Pancreas (tissue), 10 donors: Measurements from ENCODE around the gene IL12RB2. TPM values are rescaled to one million over a fixed set of nuclear protein-coding genes. Genes with fewer than 3 reads are reported as not detected.
"Not testable (repeated sequence)": the region's sequence is repeated elsewhere in the genome, so short reads cannot be mapped to it uniquely, and the experiment has no call there.

Experiments used
- ATAC-seq, 4 donors: fragments of 200-7000 bp; cut with Tn5 transposase; one replicate each; pipeline versions ENCODE4 v1.8.0 to v1.9.1; 2020; ENCODE audit warnings: mild to moderate bottlenecking in 4 of 4, moderate library complexity in 4 of 4
- DNase-seq, 6 donors: peaks; one replicate each; pipeline ENCODE4 v3.0.0-alpha.2; 2020
- FAIRE-seq: peaks from 2 replicates; lab custom pipeline; 2012; peaks lifted over from hg19 to GRCh38; lab: Jason Lieb, UNC
- H3K27ac ChIP-seq, 4 donors: fragments of 200-600 bp; sonication (generic); 1 replicate in 3 of 4; 2 replicates in 1 of 4; pipeline versions ENCODE4 v1.5.0 to v1.8.0; 2020
- H3K27me3 ChIP-seq, 4 donors: fragments of 200-600 bp; one replicate each; pipeline ENCODE4 v1.8.0; 2021
- H3K36me3 ChIP-seq, 3 donors: fragments of 200-600 bp; sonication (generic) in 1 of 3; one replicate each; pipeline versions ENCODE4 v1.5.0 to v1.8.0; 2020 to 2021
- H3K4me1 ChIP-seq, 3 donors: fragments of 200-600 bp; one replicate each; pipeline ENCODE4 v1.8.0; 2021
- H3K4me3 ChIP-seq, 4 donors: fragments of 200-600 bp; sonication (generic) in 2 of 4; one replicate each; pipeline versions ENCODE4 v1.5.0 to v1.8.0; 2020 to 2021
- H3K9me3 ChIP-seq, 4 donors: fragments of 200-600 bp; one replicate each; pipeline ENCODE4 v1.8.0; 2021
- WGBS, 2 donors: extraction: QIAGEN DNeasy Blood & Tissue Kit; methylation state at CpG; one replicate each; pipeline ENCODE4 v1.1.7; 2013; 5-methylcytosine and 5-hydroxymethylcytosine counted together
- intact Hi-C, 3 donors: fragments of 100-400 bp; cut with DNase I; formaldehyde crosslinking; loops; one replicate each; pipeline versions ENCODE4 v1.11.1 to v1.14.2; 2022
- polyA plus RNA-seq, 2 donors: library from polyadenylated mRNA; stranded (reverse); fragments of 200-250 nt; gene quantifications; one replicate each; pipeline ENCODE4 v1.2.3, GENCODE V29; 2013
- total RNA-seq, 6 donors: library from RNA; stranded (reverse); fragmentation: NEBNext Ultra II Directional in 4 of 6; extraction: Animal tissue kit (Norgen Biotek cat#: 25700) in 4 of 6; gene quantifications; one replicate each; pipeline versions ENCODE4 v1.2.1 to v1.2.4, GENCODE V29; 2021 to 2023
- TF ChIP-seq, protein P1 (sequence below), 4 donors: fragments of 200-600 bp; sonication (generic) in 3 of 4; IDR thresholded peaks; one replicate each; pipeline versions ENCODE4 v1.5.0 to v1.8.0; 2021; ENCODE audit warnings: antibody characterized with exemption in 4 of 4
- donor health status: healthy with polysubstance abuse.
- donor health status: DM: no; HTN: no; CAD: no; lungs with moderate emphysema.
- donor health status: DM: no; HTN: no; CAD: no.
- donor health status: control.
- donor health status: control.
- donor health status: Bipolar disorder and iron deficiency.
- donor health status: DM: yes; HTN: yes; CAD: no.
- donor health status: DM: no; HTN: no; CAD: no.
- donor health status: DM: no; HTN: no; CAD: no.
- donor health status: DM: yes; HTN: yes; CAD: no.

IL12RB2 gene
- total and polyA plus RNA-seq, 8 donors = 0.65 to 5.0 (median 2.7) TPM

GRCh38 chr1:67414574-67414973 lies 106.9 kb downstream of the IL12RB2 start:
- intact Hi-C loops = no loop called here
- Histone ChIP-seq H3K36me3 (peaks cover 3 to 78% (median 24%) of the 10 kb centered on the region in 3 donors), H3K4me1 (peaks cover 0 to 4% (median 0%) of the 10 kb centered on the region in 3 donors), H3K27me3 (no peaks in the 10 kb centered on the region), H3K27ac (no peak overlapping the region), H3K4me3 (no peak overlapping the region), H3K9me3 (no peaks in the 10 kb centered on the region)
- TF ChIP-seq, protein P1, sequence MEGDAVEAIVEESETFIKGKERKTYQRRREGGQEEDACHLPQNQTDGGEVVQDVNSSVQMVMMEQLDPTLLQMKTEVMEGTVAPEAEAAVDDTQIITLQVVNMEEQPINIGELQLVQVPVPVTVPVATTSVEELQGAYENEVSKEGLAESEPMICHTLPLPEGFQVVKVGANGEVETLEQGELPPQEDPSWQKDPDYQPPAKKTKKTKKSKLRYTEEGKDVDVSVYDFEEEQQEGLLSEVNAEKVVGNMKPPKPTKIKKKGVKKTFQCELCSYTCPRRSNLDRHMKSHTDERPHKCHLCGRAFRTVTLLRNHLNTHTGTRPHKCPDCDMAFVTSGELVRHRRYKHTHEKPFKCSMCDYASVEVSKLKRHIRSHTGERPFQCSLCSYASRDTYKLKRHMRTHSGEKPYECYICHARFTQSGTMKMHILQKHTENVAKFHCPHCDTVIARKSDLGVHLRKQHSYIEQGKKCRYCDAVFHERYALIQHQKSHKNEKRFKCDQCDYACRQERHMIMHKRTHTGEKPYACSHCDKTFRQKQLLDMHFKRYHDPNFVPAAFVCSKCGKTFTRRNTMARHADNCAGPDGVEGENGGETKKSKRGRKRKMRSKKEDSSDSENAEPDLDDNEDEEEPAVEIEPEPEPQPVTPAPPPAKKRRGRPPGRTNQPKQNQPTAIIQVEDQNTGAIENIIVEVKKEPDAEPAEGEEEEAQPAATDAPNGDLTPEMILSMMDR (IDR thresholded peaks at IDR 0.05) = no peak
- WGBS, 2 donors = 92 to 93% methylated on average over 2 of the region's 2 CpGs
- FAIRE-seq (no peak), DNase-seq (no peak), ATAC-seq (no peak)

GRCh38 chr1:67415041-67415440 lies 107.4 kb downstream of the IL12RB2 start:
- TF ChIP-seq, protein P1 (IDR thresholded peaks at IDR 0.05) = no peak
- Histone ChIP-seq H3K27ac (no peak overlapping the region), H3K9me3 (no peaks in the 10 kb centered on the region), H3K36me3 (peaks cover 3 to 83% (median 24%) of the 10 kb centered on the region in 3 donors), H3K4me1 (peaks cover 0 to 4% (median 0%) of the 10 kb centered on the region in 3 donors), H3K27me3 (no peaks in the 10 kb centered on the region), H3K4me3 (no peak overlapping the region)
- no peak for ATAC-seq
- intact Hi-C loops = no loop called here
- WGBS, 2 donors = 90 to 92% methylated on average over 13 of the region's 13 CpGs
- FAIRE-seq = no peak
- DNase-seq = no peak

GRCh38 chr1:67417733-67418132 lies 110.1 kb downstream of the IL12RB2 start:
- H3K27me3 ChIP-seq, ATAC-seq, H3K4me3 ChIP-seq, DNase-seq, FAIRE-seq, H3K27ac ChIP-seq, H3K4me1 ChIP-seq, intact Hi-C loops, H3K9me3 ChIP-seq: not testable (repeated sequence)
- WGBS, 2 donors = 72 to 74% methylated on average over 4 of the region's 4 CpGs
- H3K36me3 ChIP-seq = peaks cover 3 to 83% (median 39%) of the 10 kb centered on the region in 3 donors

- no peak overlapping the region for H3K27ac ChIP-seq
Measured at GRCh38 chr1:67418839-67419586, 111.3 kb downstream of the IL12RB2 start.

GRCh38 chr1:67420835-67421492 lies 113.3 kb downstream of the IL12RB2 start:
- TF ChIP-seq, protein P1 (IDR thresholded peaks at IDR 0.05) = no peak
- FAIRE-seq (no peak), ATAC-seq (no peak), DNase-seq (no peak)
- Histone ChIP-seq H3K4me1 (peaks cover 1 to 9% (median 5%) of the 10 kb centered on the region in 3 donors), H3K36me3 (peaks cover 0 to 86% (median 49%) of the 10 kb centered on the region in 3 donors), H3K9me3 (no peaks in the 10 kb centered on the region), H3K4me3 (no peak overlapping the region), H3K27ac (no peak overlapping the region), H3K27me3 (no peaks in the 10 kb centered on the region)
- intact Hi-C loops = no loop called here

More at GRCh38 chr1:67418839-67419586, 111.3 kb downstream of the IL12RB2 start:
- FAIRE-seq (no peak), ATAC-seq (no peak), DNase-seq (no peak)
- TF ChIP-seq, protein P1 (IDR thresholded peaks at IDR 0.05) = no peak
- H3K4me1 ChIP-seq = peaks cover 0 to 4% (median 0%) of the 10 kb centered on the region in 3 donors
- H3K36me3 ChIP-seq = peaks cover 3 to 84% (median 44%) of the 10 kb centered on the region in 3 donors
- intact Hi-C loops = no loop called here
- WGBS, 2 donors = 67 to 69% methylated on average over 6 of the region's 6 CpGs
- no peaks in the 10 kb centered on the region for H3K27me3 ChIP-seq
- no peak overlapping the region for H3K4me3 ChIP-seq
- H3K9me3 ChIP-seq = no peaks in the 10 kb centered on the region
